ENCODE data around the gene EVA1A.

The EVA1A gene

GRCh38 chr2:75579186-75579585, 18.4 kb upstream of the EVA1A start:
- Histone ChIP-seq H3K9me3 (ENCODE audit: insufficient read depth, low read length) (no peaks in the 10 kb centered on the region), H3F3A (ENCODE audit: insufficient read depth) (no peaks in the 10 kb centered on the region), H3K9ac (ENCODE audit: low read length) (no peak overlapping the region), H3K9me2 (replicated peaks; ENCODE audit: insufficient read depth, low read length) (no peaks in the 10 kb centered on the region), H3K79me2 (ENCODE audit: insufficient read depth, low read length) (no peaks in the 10 kb centered on the region), H3K4me3 (ENCODE audit: insufficient read depth, low read length, poor library complexity, severe bottlenecking) (no peak overlapping the region), H2AFZ (ENCODE audit: low read depth, low read length, severe bottlenecking) (no peak overlapping the region), H3K36me3 (ENCODE audit: low read length) (no peaks in the 10 kb centered on the region), H3K27me3 (ENCODE audit: low read length) (no peaks in the 10 kb centered on the region), H3K27ac (ENCODE audit: low read depth, low read length) (no peak overlapping the region), H3K4me2 (ENCODE audit: low read depth, low read length, poor library complexity, severe bottlenecking) (no peak overlapping the region), H4K20me1 (ENCODE audit: low read depth, low read length) (no peaks in the 10 kb centered on the region)
- TF ChIP-seq CTCF (IDR thresholded peaks at IDR 0.05; ENCODE audit: insufficient read depth, low read length, poor library complexity, severe bottlenecking) (no peak), EZH2phosphoT487 (conservative IDR thresholded peaks at IDR 0.05; ENCODE audit: low read length) (no peak)

- H4K20me1 ChIP-seq (ENCODE audit: low read depth, low read length): no peaks in the 10 kb centered on the region
- H3K4me2 ChIP-seq (ENCODE audit: low read depth, low read length, poor library complexity, severe bottlenecking): no peak overlapping the region
- no peak overlapping the region for H3K27ac ChIP-seq (ENCODE audit: low read depth, low read length)
- no peak for TF ChIP-seq EZH2phosphoT487 (conservative IDR thresholded peaks at IDR 0.05; ENCODE audit: low read length)
- no peak for TF ChIP-seq CTCF (IDR thresholded peaks at IDR 0.05; ENCODE audit: insufficient read depth, low read length, poor library complexity, severe bottlenecking)
- H3K9me2 ChIP-seq (replicated peaks; ENCODE audit: insufficient read depth, low read length): no peaks in the 10 kb centered on the region
- H3F3A ChIP-seq (ENCODE audit: insufficient read depth): no peaks in the 10 kb centered on the region
- H3K4me3 ChIP-seq (ENCODE audit: insufficient read depth, low read length, poor library complexity, severe bottlenecking): no peak overlapping the region
- H3K79me2 ChIP-seq (ENCODE audit: insufficient read depth, low read length): no peaks in the 10 kb centered on the region
- H3K36me3 ChIP-seq (ENCODE audit: low read length): no peaks in the 10 kb centered on the region
- no peak overlapping the region for H2AFZ ChIP-seq (ENCODE audit: low read depth, low read length, severe bottlenecking)
- H3K27me3 ChIP-seq (ENCODE audit: low read length): no peaks in the 10 kb centered on the region
- H3K9ac ChIP-seq (ENCODE audit: low read length): no peak overlapping the region
- no peaks in the 10 kb centered on the region for H3K9me3 ChIP-seq (ENCODE audit: insufficient read depth, low read length)
Observed at GRCh38 chr2:75577280-75577679, 16.5 kb upstream of the EVA1A start.

GRCh38 chr2:75574106-75574505, 13.4 kb upstream of the EVA1A start:
- H4K20me1 ChIP-seq (ENCODE audit: low read depth, low read length): no peaks in the 10 kb centered on the region
- no peaks in the 10 kb centered on the region for H3K9me2 ChIP-seq (replicated peaks; ENCODE audit: insufficient read depth, low read length)
- no peaks in the 10 kb centered on the region for H3K27me3 ChIP-seq (ENCODE audit: low read length)
- no peak overlapping the region for H3K9ac ChIP-seq (ENCODE audit: low read length)
- no peaks in the 10 kb centered on the region for H3K36me3 ChIP-seq (ENCODE audit: low read length)
- TF ChIP-seq EZH2phosphoT487 (conservative IDR thresholded peaks at IDR 0.05; ENCODE audit: low read length) (no peak), CTCF (IDR thresholded peaks at IDR 0.05; ENCODE audit: insufficient read depth, low read length, poor library complexity, severe bottlenecking) (no peak)
- H2AFZ ChIP-seq (ENCODE audit: low read depth, low read length, severe bottlenecking): no peak overlapping the region
- no peak overlapping the region for H3K27ac ChIP-seq (ENCODE audit: low read depth, low read length)
- H3F3A ChIP-seq (ENCODE audit: insufficient read depth): no peaks in the 10 kb centered on the region
- H3K4me2 ChIP-seq (ENCODE audit: low read depth, low read length, poor library complexity, severe bottlenecking): no peak overlapping the region
- H3K4me3 ChIP-seq (ENCODE audit: insufficient read depth, low read length, poor library complexity, severe bottlenecking): no peak overlapping the region
- no peaks in the 10 kb centered on the region for H3K79me2 ChIP-seq (ENCODE audit: insufficient read depth, low read length)
- no peaks in the 10 kb centered on the region for H3K9me3 ChIP-seq (ENCODE audit: insufficient read depth, low read length)
